OCI-LY1 (cell line): Measurements from ENCODE around the gene MAN1C1.

Experiments used
- CTCF ChIP-seq: fragments of 200-600 bp; sonication (generic), shearing (Covaris generic); IDR thresholded peaks from 2 replicates; pipeline ENCODE4 v1.5.1; 2017; ENCODE audit warnings: mild to moderate bottlenecking, antibody characterized with exemption, low read length, moderate library complexity, mixed read lengths
- EZH2 ChIP-seq: fragments of 200-600 bp; sonication (generic), shearing (Covaris generic); IDR thresholded peaks from 2 replicates; pipeline ENCODE4 v1.8.0; 2017; ENCODE audit warnings: borderline replicate concordance, mixed run types, mild to moderate bottlenecking, antibody characterized with exemption, low read length, moderate library complexity, mixed read lengths

DNA sequence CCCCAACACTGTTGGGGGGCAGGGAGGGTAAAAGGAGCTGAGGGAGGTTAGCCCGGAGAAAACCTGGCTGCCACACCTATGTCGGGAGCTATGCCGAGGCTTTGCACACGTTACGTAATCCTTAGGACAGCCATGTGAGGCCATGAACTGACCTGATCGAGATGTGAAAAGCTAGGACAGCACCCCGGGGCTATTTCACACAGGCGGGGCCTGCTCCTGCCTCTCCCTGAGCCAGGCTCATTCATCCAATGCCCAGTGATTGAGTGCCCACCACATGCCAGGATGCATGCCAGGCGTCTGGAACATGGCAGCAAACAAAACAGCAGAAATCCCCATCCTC is 43.0 kb upstream of the MAN1C1 start:
- TF ChIP-seq CTCF (no peak), EZH2 (no peak)
